Globus pallidus (tissue), 1 donor: ENCODE results near the gene CCDC34.

ENCODE experiments used
- DNase-seq: peaks from one replicate; pipeline ENCODE4 v3.0.0-alpha.2; 2015; ENCODE audit warnings: low spot score

CCDC34 gene

GRCh38 chr11:27290261-27291050 is 72.6 kb downstream of the CCDC34 start:
- DNase-seq, result no peak
